ENCODE measurements around the gene RPS6KA2. TPM values are rescaled to one million over a fixed set of nuclear protein-coding genes. Genes with fewer than 3 reads are reported as not detected.

The RPS6KA2 gene
- total and polyA plus RNA-seq, 2 experiments from 2014 or later, result 12.5 to 25.3 TPM

DNA sequence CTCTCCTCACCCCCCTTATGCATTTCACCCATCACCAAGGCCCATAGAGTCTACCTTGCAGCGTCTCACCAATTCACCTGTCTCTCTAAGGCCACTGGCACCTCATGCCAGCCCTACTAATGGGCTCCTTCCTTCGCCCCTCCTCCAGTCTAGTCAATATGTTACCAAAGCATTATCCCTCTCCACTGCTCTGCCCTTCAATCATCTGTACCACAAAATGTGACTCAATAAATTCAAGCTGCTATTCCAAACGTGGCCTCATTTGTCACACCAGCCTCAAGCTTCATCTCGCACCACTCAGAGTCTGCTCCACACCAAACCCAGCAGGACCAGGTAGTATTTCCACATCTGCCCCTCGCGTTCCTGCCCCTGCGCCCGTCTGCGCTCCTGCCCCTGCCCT lies 21.8 kb upstream of the RPS6KA2 start:
- Mint-ChIP-seq H3K27me3 (ENCODE audit: insufficient read depth, low read depth, poor library complexity) (peaks cover 2% of the 10 kb centered on the region), H3K27ac (no peak overlapping the region), H3K4me3 (no peak overlapping the region), H3K9me3 (no peaks in the 10 kb centered on the region), H3K4me1 (peaks cover 17% of the 10 kb centered on the region; the same call in 2 of the 3 replicates), H3K36me3 (ENCODE audit: low read depth) (no peaks in the 10 kb centered on the region)
- H2AFZ ChIP-seq, result no peak overlapping the region
- no peak overlapping the region for H3K27ac ChIP-seq (ENCODE audit: low read depth)
- H3K27me3 ChIP-seq (ENCODE audit: insufficient read depth), result no peaks in the 10 kb centered on the region
- no peak overlapping the region for H3K4me3 ChIP-seq
- H3F3A ChIP-seq (replicated peaks; ENCODE audit: low read depth), result peaks cover 11% of the 10 kb centered on the region; the same call in 1 of the 2 replicates
- no peaks in the 10 kb centered on the region; the same call in none of the 2 replicates for H4K20me1 ChIP-seq (replicated peaks; ENCODE audit: insufficient read depth)
- H3K9me2 ChIP-seq (ENCODE audit: insufficient read depth), result 0 out of 2 replicates have a peak, but pooled peaks cover 4% of the 10 kb centered on the region
- ATAC-seq (no peak), DNase-seq (ENCODE audit: low spot score) (no peak)
- no peaks in the 10 kb centered on the region for H3K36me3 ChIP-seq (ENCODE audit: insufficient read depth)
- H3K4me2 ChIP-seq, result no peak overlapping the region
- no peaks in the 10 kb centered on the region for H3K79me2 ChIP-seq (replicated peaks; ENCODE audit: insufficient read depth)
- TF ChIP-seq, protein P1, sequence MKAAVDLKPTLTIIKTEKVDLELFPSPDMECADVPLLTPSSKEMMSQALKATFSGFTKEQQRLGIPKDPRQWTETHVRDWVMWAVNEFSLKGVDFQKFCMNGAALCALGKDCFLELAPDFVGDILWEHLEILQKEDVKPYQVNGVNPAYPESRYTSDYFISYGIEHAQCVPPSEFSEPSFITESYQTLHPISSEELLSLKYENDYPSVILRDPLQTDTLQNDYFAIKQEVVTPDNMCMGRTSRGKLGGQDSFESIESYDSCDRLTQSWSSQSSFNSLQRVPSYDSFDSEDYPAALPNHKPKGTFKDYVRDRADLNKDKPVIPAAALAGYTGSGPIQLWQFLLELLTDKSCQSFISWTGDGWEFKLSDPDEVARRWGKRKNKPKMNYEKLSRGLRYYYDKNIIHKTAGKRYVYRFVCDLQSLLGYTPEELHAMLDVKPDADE (IDR thresholded peaks at IDR 0.05), result no peak
- TF ChIP-seq ZNF462 (CRISPR knock-in tag; IDR thresholded peaks at IDR 0.05) (no peak), ZNF331 (CRISPR knock-in tag; IDR thresholded peaks at IDR 0.05; ENCODE audit: low read depth) (no peak), JUNB (IDR thresholded peaks at IDR 0.05; ENCODE audit: unreplicated experiment) (no peak), CREB1 (CRISPR knock-in tag; IDR thresholded peaks at IDR 0.05; ENCODE audit: low read depth) (no peak), POLR2AphosphoS5 (IDR thresholded peaks at IDR 0.05; ENCODE audit: low read depth) (no peak), STAT1 (IDR thresholded peaks at IDR 0.05; ENCODE audit: unreplicated experiment) (no peak), NANOG (IDR thresholded peaks at IDR 0.05; ENCODE audit: borderline replicate concordance) (no peak), CTCF (conservative IDR thresholded peaks at IDR 0.05; ENCODE audit: low read depth in 2 of 2) (no peak), REST (IDR thresholded peaks at IDR 0.05; ENCODE audit: unreplicated experiment) (no peak), EZH2 (IDR thresholded peaks at IDR 0.05; ENCODE audit: low read depth, unreplicated experiment) (no peak), ZNF114 (CRISPR knock-in tag; IDR thresholded peaks at IDR 0.05) (no peak), EZH2phosphoT487 (IDR thresholded peaks at IDR 0.05; ENCODE audit: unreplicated experiment) (no peak)
- H3K4me1 ChIP-seq (ENCODE audit: insufficient read depth), result peaks cover 22% of the 10 kb centered on the region
